HepG2 (cell line): ENCODE measurements around the gene BMPR1B. TPM values are rescaled to one million over a fixed set of nuclear protein-coding genes. Genes with fewer than 3 reads are reported as not detected.

Experiments used
- ATAC-seq: fragments of 200-7000 bp; cut with Tn5 transposase; 3 replicates; pipeline ENCODE4 v1.9.1; 2020; ENCODE audit warnings: mild to moderate bottlenecking, moderate library complexity
- BruUV-seq: library from RNA; stranded (reverse); fragments of 400-500 nt; replicated peaks from 2 replicates; lab custom pipeline; 2021; lab: Mats Ljungman, UMichigan
- CTCF ChIA-PET: fragments of 300-600 bp; formaldehyde crosslinking; extraction: SDS; loops from one replicate; lab custom pipeline; 2021; ENCODE audit warnings: low total read pairs, inconsistent platforms, low intra/inter-chr PET ratio; lab: Yijun Ruan, JAX
- POLR2A ChIA-PET: fragments of 350-600 bp; sonication (Branson Sonifier 250); formaldehyde crosslinking; loops from one replicate; lab custom pipeline; 2020; ENCODE audit warnings: antibody characterized with exemption, inconsistent platforms; lab: Yijun Ruan, JAX
- DNase-seq: peaks from one replicate; pipeline ENCODE4 v3.0.0-alpha.2; 2015; ENCODE audit warnings: low spot score
- FAIRE-seq: peaks from 3 replicates; lab custom pipeline; 2011; peaks lifted over from hg19 to GRCh38; lab: Jason Lieb, UNC
- H2AFZ ChIP-seq: one replicate; pipeline ENCODE4 v1.6.1; 2011; ENCODE audit warnings: low read length, inconsistent platforms
- H3K27ac ChIP-seq: fragments of 300-600 bp; 3 replicates; pipeline ENCODE4 v1.8.0; 2011; ENCODE audit warnings: mixed run types, mild to moderate bottlenecking, mixed read lengths, low read length, inconsistent platforms; ENCODE audit not compliant: insufficient read depth; ENCODE audit errors: extremely low read length
- H3K27me3 ChIP-seq, 2 experiments: fragments of 200-600 bp in 1 of 2; 2 replicates in 1 of 2; 3 replicates in 1 of 2; pipeline versions ENCODE4 v1.6.0 to v1.8.0; 2011; ENCODE audit warnings: low read length in 2 of 2, mild to moderate bottlenecking in 2 of 2, moderate library complexity in 2 of 2, inconsistent platforms in 1 of 2; ENCODE audit not compliant: insufficient read depth in 2 of 2, control insufficient read depth in 1 of 2
- H3K36me3 ChIP-seq, 2 experiments: fragments of 200-600 bp in 1 of 2; replicated peaks in 1 of 2; 2 replicates in 1 of 2; 3 replicates in 1 of 2; pipeline versions ENCODE4 v1.5.1 to v1.8.0; 2011; ENCODE audit warnings: low read length in 2 of 2, inconsistent platforms in 1 of 2; ENCODE audit not compliant: insufficient read depth in 2 of 2, control insufficient read depth in 1 of 2
- H3K4me1 ChIP-seq: 2 replicates; pipeline ENCODE4 v1.5.1; 2012; ENCODE audit warnings: low read length, inconsistent platforms; ENCODE audit not compliant: insufficient read depth
- H3K4me2 ChIP-seq: 2 replicates; pipeline ENCODE4 v1.6.0; 2011; ENCODE audit warnings: low read depth, low read length, inconsistent platforms
- H3K4me3 ChIP-seq, 3 experiments: fragments of 200-600 bp in 1 of 3; sonication (generic), shearing (Covaris generic) in 1 of 3; replicated peaks in 1 of 3; 2 replicates each; pipeline ENCODE4 v1.5.1; 2011 to 2016; ENCODE audit warnings: low read length in 3 of 3, inconsistent platforms in 2 of 3, low read depth in 2 of 3, mild to moderate bottlenecking in 2 of 3, control low read depth in 1 of 3, mixed read lengths in 1 of 3; ENCODE audit not compliant: insufficient read depth in 1 of 3
- H3K79me2 ChIP-seq: one replicate; pipeline ENCODE4 v1.6.1; 2011; ENCODE audit warnings: low read length, inconsistent platforms; ENCODE audit not compliant: insufficient read depth
- H3K9ac ChIP-seq: 2 replicates; pipeline ENCODE4 v1.6.0; 2011; ENCODE audit warnings: mild to moderate bottlenecking, low read depth, low read length, inconsistent platforms; ENCODE audit not compliant: insufficient read depth
- H3K9me3 ChIP-seq: 2 replicates; pipeline ENCODE4 v1.5.1; 2012; ENCODE audit warnings: mild to moderate bottlenecking, low read length
- H4K20me1 ChIP-seq: 2 replicates; pipeline ENCODE4 v1.6.0; 2011; ENCODE audit warnings: inconsistent platforms, mild to moderate bottlenecking, low read length, moderate library complexity; ENCODE audit not compliant: insufficient read depth
- ARID2 ChIP-seq: sonication (generic); formaldehyde crosslinking; IDR thresholded peaks from 2 replicates; pipeline ENCODE4 v1.8.1; 2022; ENCODE audit warnings: mild to moderate bottlenecking, missing genetic modification reagents, borderline replicate concordance
- CHD2 ChIP-seq: IDR thresholded peaks from 2 replicates; pipeline ENCODE4 v1.6.1; 2011; ENCODE audit warnings: low read depth, low read length, improper control_type of control experiment
- ESRRA ChIP-seq: sonication (generic); formaldehyde crosslinking; IDR thresholded peaks from 2 replicates; pipeline ENCODE4 v1.5.1; 2020; ENCODE audit warnings: mild to moderate bottlenecking, low read depth, missing genetic modification reagents
- FOXK1 ChIP-seq: sonication (generic); formaldehyde crosslinking; IDR thresholded peaks from 2 replicates; pipeline ENCODE4 v1.4.0; 2020; ENCODE audit warnings: low read depth, missing genetic modification reagents, borderline replicate concordance
- MEIS1 ChIP-seq: sonication (generic); formaldehyde crosslinking; IDR thresholded peaks from 2 replicates; pipeline ENCODE4 v1.9.0; 2021; ENCODE audit warnings: mild to moderate bottlenecking, missing genetic modification reagents, moderate library complexity, borderline replicate concordance
- TRIM24 ChIP-seq: sonication (generic); formaldehyde crosslinking; IDR thresholded peaks from 2 replicates; pipeline ENCODE4 v1.8.0; 2022; ENCODE audit warnings: mild to moderate bottlenecking, missing genetic modification reagents
- ZNF430 ChIP-seq: sonication (generic); formaldehyde crosslinking; IDR thresholded peaks from 2 replicates; pipeline ENCODE4 v1.9.0; 2021; ENCODE audit warnings: mild to moderate bottlenecking, missing genetic modification reagents
- ZNF768 ChIP-seq: sonication (generic); formaldehyde crosslinking; IDR thresholded peaks from 2 replicates; pipeline ENCODE4 v1.4.0; 2020; ENCODE audit warnings: missing genetic modification reagents
- WGBS: methylation state at CpG from one replicate; pipeline ENCODE4 v1.1.6; 2017; ENCODE audit warnings: low lambda C conversion rate; 5-methylcytosine and 5-hydroxymethylcytosine counted together
- in situ Hi-C: cut with HindIII; loops from 2 replicates; pipeline ENCODE4 v1.10.0; 2017; ENCODE audit warnings: low pct_unique_long_range_greater_than_20kb; ENCODE audit not compliant: extremely low pct_ligation_motif_present
- intact Hi-C: fragments of 100-400 bp; cut with micrococcal nuclease; formaldehyde crosslinking; loops from one replicate; pipeline ENCODE4 v1.10.0; 2022; ENCODE audit not compliant: unreplicated experiment
- polyA plus RNA-seq, 8 experiments: library from polyadenylated mRNA; depleted of rRNA in 3 of 8; stranded (reverse) in 7 of 8; unstranded in 1 of 8; fragments of >200 nt; fragmentation: Illumina TruSeq in 4 of 8; extraction: Trizol in 4 of 8; gene quantifications; 2 replicates each; pipeline versions ENCODE4 v1.2.1 to v1.2.3, GENCODE V29; 2011 to 2016; ENCODE audit warnings: low read depth in 4 of 8, missing spikeins in 1 of 8, mixed read lengths in 1 of 8; ENCODE audit not compliant: insufficient read depth in 1 of 8
- total RNA-seq, 5 experiments: library from RNA; depleted of rRNA; stranded (reverse); fragments of >200 nt; fragmentation: Illumina TruSeq; extraction: Trizol; gene quantifications; 2 replicates each; pipeline ENCODE4 v1.2.3, GENCODE V29; 2016; ENCODE audit warnings: low read depth in 1 of 5
- TF ChIP-seq, protein P1 (sequence below): sonication (generic); formaldehyde crosslinking; IDR thresholded peaks from 2 replicates; pipeline ENCODE4 v1.8.0; 2022; ENCODE audit warnings: missing genetic modification reagents, low read depth, mild to moderate bottlenecking, borderline replicate concordance
- TF ChIP-seq, protein P2 (sequence below): sonication (generic); formaldehyde crosslinking; IDR thresholded peaks from 2 replicates; pipeline ENCODE4 v1.9.0; 2022; ENCODE audit warnings: low read depth, missing genetic modification reagents
- TF ChIP-seq, protein P3 (sequence below): sonication (generic); formaldehyde crosslinking; IDR thresholded peaks from 2 replicates; pipeline ENCODE4 v1.5.1; 2020; ENCODE audit warnings: mild to moderate bottlenecking, missing genetic modification reagents, borderline replicate concordance
- TF ChIP-seq, protein P4 (sequence below), 2 experiments: fragments of 450-650 bp in 1 of 2; sonication (generic) in 1 of 2; formaldehyde crosslinking; IDR thresholded peaks; 2 replicates each; pipeline versions ENCODE4 v1.5.0 to v1.8.0; 2020 to 2022; ENCODE audit warnings: mild to moderate bottlenecking in 1 of 2, missing genetic modification reagents in 1 of 2
- TF ChIP-seq, protein P5 (sequence below): IDR thresholded peaks from 2 replicates; pipeline ENCODE4 v1.6.1; 2012; ENCODE audit warnings: inconsistent platforms

Gene BMPR1B
- total and polyA plus RNA-seq, 2 of the 13 experiments (the other 11 are each of a cell fraction or from before 2014, with no cell fraction given): 0.07 TPM; not detected in 1

DNA sequence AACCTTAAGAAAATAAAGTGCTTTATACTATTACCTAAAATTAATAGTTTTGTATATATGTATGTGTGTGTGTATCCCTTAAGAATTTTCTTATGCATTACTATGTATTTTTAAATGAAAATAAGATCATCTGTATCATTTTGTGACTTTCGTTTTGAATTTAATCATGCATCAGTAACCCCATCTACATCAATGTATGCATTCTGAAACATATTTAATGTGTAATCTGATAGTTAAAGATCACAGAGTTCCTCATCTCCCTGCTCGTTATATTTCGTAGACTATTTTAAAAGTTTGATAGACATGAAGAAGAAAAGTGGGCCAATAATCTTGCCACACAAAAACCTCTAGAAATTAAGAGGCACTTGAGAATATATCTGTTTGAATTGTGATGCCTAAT is 7.4 kb downstream of the BMPR1B start:
- no peak overlapping the region for H3K27ac ChIP-seq
- no peaks in the 10 kb centered on the region for H4K20me1 ChIP-seq
- DNase-seq: no peak
- intact Hi-C loops: no loop called here
- CTCF ChIA-PET: no interaction called here
- no peaks in the 10 kb centered on the region for H3K79me2 ChIP-seq
- no peak overlapping the region for H3K4me3 ChIP-seq
- H3K27me3 ChIP-seq: peaks cover 0 to 19% of the 10 kb centered on the region in 2 experiments; a peak in 2 of 5 replicates
- no peak overlapping the region for H2AFZ ChIP-seq
- in situ Hi-C loops: no loop called here
- H3K4me1 ChIP-seq: no peaks in the 10 kb centered on the region
- BruUV-seq: no TSS peak
- no peak overlapping the region for H3K9ac ChIP-seq
- TF ChIP-seq ZNF768 (CRISPR knock-in tag) (no peak), TRIM24 (CRISPR knock-in tag) (no peak), CHD2 (no peak), FOXK1 (CRISPR knock-in tag) (no peak), ESRRA (CRISPR knock-in tag) (no peak), MEIS1 (no peak), ARID2 (CRISPR knock-in tag) (no peak), ZNF430 (CRISPR knock-in tag) (no peak)
- TF ChIP-seq, protein P1, sequence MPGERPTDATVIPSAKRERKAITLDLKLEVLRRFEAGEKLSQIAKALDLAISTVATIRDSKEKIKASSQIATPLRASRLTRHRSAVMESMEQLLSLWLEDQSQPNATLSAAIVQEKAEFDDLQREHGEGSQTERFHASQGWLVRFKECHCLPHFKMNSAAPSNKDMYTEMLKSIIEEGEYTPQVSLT (CRISPR knock-in tag): no peak
- TF ChIP-seq, protein P2, sequence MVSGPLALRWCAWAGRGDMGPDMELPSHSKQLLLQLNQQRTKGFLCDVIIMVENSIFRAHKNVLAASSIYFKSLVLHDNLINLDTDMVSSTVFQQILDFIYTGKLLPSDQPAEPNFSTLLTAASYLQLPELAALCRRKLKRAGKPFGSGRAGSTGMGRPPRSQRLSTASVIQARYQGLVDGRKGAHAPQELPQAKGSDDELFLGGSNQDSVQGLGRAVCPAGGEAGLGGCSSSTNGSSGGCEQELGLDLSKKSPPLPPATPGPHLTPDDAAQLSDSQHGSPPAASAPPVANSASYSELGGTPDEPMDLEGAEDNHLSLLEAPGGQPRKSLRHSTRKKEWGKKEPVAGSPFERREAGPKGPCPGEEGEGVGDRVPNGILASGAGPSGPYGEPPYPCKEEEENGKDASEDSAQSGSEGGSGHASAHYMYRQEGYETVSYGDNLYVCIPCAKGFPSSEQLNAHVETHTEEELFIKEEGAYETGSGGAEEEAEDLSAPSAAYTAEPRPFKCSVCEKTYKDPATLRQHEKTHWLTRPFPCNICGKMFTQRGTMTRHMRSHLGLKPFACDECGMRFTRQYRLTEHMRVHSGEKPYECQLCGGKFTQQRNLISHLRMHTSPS (CRISPR knock-in tag): no peak
- TF ChIP-seq, protein P3, sequence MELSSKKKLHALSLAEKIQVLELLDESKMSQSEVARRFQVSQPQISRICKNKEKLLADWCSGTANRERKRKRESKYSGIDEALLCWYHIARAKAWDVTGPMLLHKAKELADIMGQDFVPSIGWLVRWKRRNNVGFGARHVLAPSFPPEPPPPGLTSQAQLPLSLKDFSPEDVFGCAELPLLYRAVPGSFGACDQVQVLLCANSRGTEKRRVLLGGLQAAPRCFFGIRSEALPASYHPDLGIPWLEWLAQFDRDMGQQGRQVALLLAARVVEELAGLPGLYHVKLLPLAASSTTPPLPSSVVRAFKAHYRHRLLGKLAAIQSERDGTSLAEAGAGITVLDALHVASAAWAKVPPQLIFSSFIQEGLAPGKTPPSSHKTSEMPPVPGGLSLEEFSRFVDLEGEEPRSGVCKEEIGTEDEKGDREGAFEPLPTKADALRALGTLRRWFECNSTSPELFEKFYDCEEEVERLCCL: no peak
- TF ChIP-seq, protein P4, sequence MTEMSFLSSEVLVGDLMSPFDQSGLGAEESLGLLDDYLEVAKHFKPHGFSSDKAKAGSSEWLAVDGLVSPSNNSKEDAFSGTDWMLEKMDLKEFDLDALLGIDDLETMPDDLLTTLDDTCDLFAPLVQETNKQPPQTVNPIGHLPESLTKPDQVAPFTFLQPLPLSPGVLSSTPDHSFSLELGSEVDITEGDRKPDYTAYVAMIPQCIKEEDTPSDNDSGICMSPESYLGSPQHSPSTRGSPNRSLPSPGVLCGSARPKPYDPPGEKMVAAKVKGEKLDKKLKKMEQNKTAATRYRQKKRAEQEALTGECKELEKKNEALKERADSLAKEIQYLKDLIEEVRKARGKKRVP (CRISPR knock-in tag; IDR thresholded peaks at IDR 0.05): no peak
- TF ChIP-seq, protein P5, sequence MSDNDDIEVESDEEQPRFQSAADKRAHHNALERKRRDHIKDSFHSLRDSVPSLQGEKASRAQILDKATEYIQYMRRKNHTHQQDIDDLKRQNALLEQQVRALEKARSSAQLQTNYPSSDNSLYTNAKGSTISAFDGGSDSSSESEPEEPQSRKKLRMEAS: no peak
- POLR2A ChIA-PET: no interaction called here
- no peak overlapping the region for H3K4me2 ChIP-seq
- FAIRE-seq: no peak
- no peaks in the 10 kb centered on the region for H3K36me3 ChIP-seq
- under 1% methylated on average over 3 of the region's 3 CpGs for WGBS
- H3K9me3 ChIP-seq: no peaks in the 10 kb centered on the region
- no peak for ATAC-seq
